Measurements from ENCODE around the gene ADTRP.

ADTRP gene

DNA sequence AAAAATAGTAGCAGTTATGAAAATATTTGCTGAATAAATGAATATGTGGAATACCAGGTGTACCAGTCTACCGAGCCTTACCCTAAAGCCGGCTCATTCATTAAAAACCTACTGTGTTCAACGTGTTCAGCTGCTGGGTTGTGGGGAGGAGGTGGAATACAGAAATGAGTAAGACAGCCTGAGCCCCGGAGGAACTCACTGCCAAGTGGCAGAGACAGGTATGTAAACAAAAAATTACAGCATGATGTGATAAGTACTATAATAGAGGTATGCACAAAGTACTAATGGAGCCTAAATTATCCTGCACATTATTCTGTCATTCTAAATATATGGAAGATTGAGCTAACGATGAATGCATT, 6.8 kb upstream of the ADTRP start:
- DNase-seq, result no peak
- H3K4me3 ChIP-seq (ENCODE audit: low read depth, low read length), result no peak overlapping the region
- no peaks in the 10 kb centered on the region for H3K27me3 ChIP-seq (replicated peaks)
- H3K27ac ChIP-seq, result no peak overlapping the region
- in situ Hi-C loops (cut with HindIII; ENCODE audit: low pct_ligation_motif_present, low sequenced_read_pairs), result no loop called here
- TF ChIP-seq, protein P1, sequence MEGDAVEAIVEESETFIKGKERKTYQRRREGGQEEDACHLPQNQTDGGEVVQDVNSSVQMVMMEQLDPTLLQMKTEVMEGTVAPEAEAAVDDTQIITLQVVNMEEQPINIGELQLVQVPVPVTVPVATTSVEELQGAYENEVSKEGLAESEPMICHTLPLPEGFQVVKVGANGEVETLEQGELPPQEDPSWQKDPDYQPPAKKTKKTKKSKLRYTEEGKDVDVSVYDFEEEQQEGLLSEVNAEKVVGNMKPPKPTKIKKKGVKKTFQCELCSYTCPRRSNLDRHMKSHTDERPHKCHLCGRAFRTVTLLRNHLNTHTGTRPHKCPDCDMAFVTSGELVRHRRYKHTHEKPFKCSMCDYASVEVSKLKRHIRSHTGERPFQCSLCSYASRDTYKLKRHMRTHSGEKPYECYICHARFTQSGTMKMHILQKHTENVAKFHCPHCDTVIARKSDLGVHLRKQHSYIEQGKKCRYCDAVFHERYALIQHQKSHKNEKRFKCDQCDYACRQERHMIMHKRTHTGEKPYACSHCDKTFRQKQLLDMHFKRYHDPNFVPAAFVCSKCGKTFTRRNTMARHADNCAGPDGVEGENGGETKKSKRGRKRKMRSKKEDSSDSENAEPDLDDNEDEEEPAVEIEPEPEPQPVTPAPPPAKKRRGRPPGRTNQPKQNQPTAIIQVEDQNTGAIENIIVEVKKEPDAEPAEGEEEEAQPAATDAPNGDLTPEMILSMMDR (IDR thresholded peaks at IDR 0.05; ENCODE audit: low read depth, low read length, missing control alignments), result no peak
- H3K36me3 ChIP-seq (replicated peaks), result no peaks in the 10 kb centered on the region

GRCh38 chr6:11784341-11784740, 5.7 kb upstream of the ADTRP start:
- H3K4me3 ChIP-seq (ENCODE audit: low read depth, low read length), result no peak overlapping the region
- in situ Hi-C loops (cut with HindIII; ENCODE audit: low pct_ligation_motif_present, low sequenced_read_pairs), result no loop called here

GRCh38 chr6:11783524-11784064, 5.0 kb upstream of the ADTRP start:
- Histone ChIP-seq H3K36me3 (replicated peaks) (no peaks in the 10 kb centered on the region), H3K27me3 (replicated peaks) (no peaks in the 10 kb centered on the region), H3K27ac (no peak overlapping the region), H3K4me3 (ENCODE audit: low read depth, low read length) (no peak overlapping the region)
- in situ Hi-C loops (cut with HindIII; ENCODE audit: low pct_ligation_motif_present, low sequenced_read_pairs), result no loop called here
- DNase-seq, result no peak
- TF ChIP-seq, protein P1 (IDR thresholded peaks at IDR 0.05; ENCODE audit: low read depth, low read length, missing control alignments), result no peak

More at GRCh38 chr6:11784341-11784740, 5.7 kb upstream of the ADTRP start:
- DNase-seq, result no peak
- H3K36me3 ChIP-seq (replicated peaks), result no peaks in the 10 kb centered on the region
- H3K27ac ChIP-seq, result no peak overlapping the region
- H3K27me3 ChIP-seq (replicated peaks), result no peaks in the 10 kb centered on the region
- TF ChIP-seq, protein P1 (IDR thresholded peaks at IDR 0.05; ENCODE audit: low read depth, low read length, missing control alignments), result no peak

DNA sequence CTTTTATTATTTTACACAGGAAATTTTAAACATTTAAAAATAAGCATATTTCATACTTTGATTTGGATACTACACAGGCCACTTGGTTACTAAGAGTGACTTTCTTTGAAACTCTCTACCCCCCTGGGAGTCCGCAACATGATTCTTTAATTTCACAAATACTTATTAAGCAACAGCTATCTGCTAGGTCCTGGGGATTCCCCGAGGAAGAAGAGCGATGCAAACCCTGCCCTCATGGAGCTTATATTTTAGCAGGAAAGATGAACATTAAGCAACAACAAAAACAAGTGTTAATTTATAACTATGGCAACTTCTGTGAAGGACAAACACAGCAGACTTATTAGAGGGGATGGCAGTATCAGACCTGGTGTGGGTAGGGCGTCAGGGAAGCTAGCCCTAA, 3.9 kb upstream of the ADTRP start:
- DNase-seq, result no peak
- no peak overlapping the region for H3K4me3 ChIP-seq (ENCODE audit: low read depth, low read length)
- no peaks in the 10 kb centered on the region for H3K36me3 ChIP-seq (replicated peaks)
- in situ Hi-C loops (cut with HindIII; ENCODE audit: low pct_ligation_motif_present, low sequenced_read_pairs), result no loop called here
- TF ChIP-seq, protein P1 (IDR thresholded peaks at IDR 0.05; ENCODE audit: low read depth, low read length, missing control alignments), result no peak
- H3K27ac ChIP-seq, result no peak overlapping the region
- no peaks in the 10 kb centered on the region for H3K27me3 ChIP-seq (replicated peaks)

- H3K27me3 ChIP-seq (replicated peaks), result no peaks in the 10 kb centered on the region
- H3K36me3 ChIP-seq (replicated peaks), result no peaks in the 10 kb centered on the region
- H3K27ac ChIP-seq, result no peak overlapping the region
These were observed 1.5 kb upstream of the ADTRP start for GRCh38 chr6:11780097-11780428.

More at GRCh38 chr6:11780097-11780428, 1.5 kb upstream of the ADTRP start:
- in situ Hi-C loops (cut with HindIII; ENCODE audit: low pct_ligation_motif_present, low sequenced_read_pairs), result no loop called here
- H3K4me3 ChIP-seq (ENCODE audit: low read depth, low read length), result no peak overlapping the region
- TF ChIP-seq, protein P1 (IDR thresholded peaks at IDR 0.05; ENCODE audit: low read depth, low read length, missing control alignments), result no peak
- DNase-seq, result no peak

All from brain microvascular endothelial cell (primary cell).